Stimulated activated CD4-positive, alpha-beta T cell treated with anti-CD3 and anti-CD28 coated beads, Interleukin-1b, Interleukin-23, amount 100 ng/mL, for 24 hours (primary cell): ENCODE results near the gene SUMF1.

Experiments
- DNase-seq, 4 experiments: peaks; one replicate each; pipeline ENCODE4 v3.0.0-alpha.2; 2020; ENCODE audit warnings: low read depth in 4 of 4, low spot score in 1 of 4

SUMF1 gene

GRCh38 chr3:4418156-4418555 lies 48.9 kb downstream of the SUMF1 start:
- no peak for DNase-seq

- no peak for DNase-seq
Observed at GRCh38 chr3:4417449-4417848, 49.6 kb downstream of the SUMF1 start.

- no peak for DNase-seq
Observed at GRCh38 chr3:4416961-4417360, 50.1 kb downstream of the SUMF1 start.

- no peak for DNase-seq
Observed at GRCh38 chr3:4416427-4416945, 50.6 kb downstream of the SUMF1 start.

GRCh38 chr3:4413467-4413866 lies 53.6 kb downstream of the SUMF1 start:
- no peak for DNase-seq

- no peak for DNase-seq
Observed at GRCh38 chr3:4411833-4412232, 55.2 kb downstream of the SUMF1 start.

- no peak for DNase-seq
Observed at GRCh38 chr3:4411236-4411635, 55.8 kb downstream of the SUMF1 start.

- no peak for DNase-seq
Observed at GRCh38 chr3:4410606-4411005, 56.5 kb downstream of the SUMF1 start.

GRCh38 chr3:4409971-4410573 lies 57.0 kb downstream of the SUMF1 start:
- DNase-seq, result no peak

GRCh38 chr3:4409415-4409814 lies 57.7 kb downstream of the SUMF1 start:
- DNase-seq, result peak in 1 of 4 experiments; percentile 28

GRCh38 chr3:4408958-4409357 lies 58.1 kb downstream of the SUMF1 start:
- no peak for DNase-seq

GRCh38 chr3:4407941-4408340 lies 59.1 kb downstream of the SUMF1 start:
- DNase-seq, result no peak

GRCh38 chr3:4406746-4407568 lies 60.1 kb downstream of the SUMF1 start:
- no peak for DNase-seq

- DNase-seq, result no peak
Observed at GRCh38 chr3:4404881-4405280, 62.2 kb downstream of the SUMF1 start.

GRCh38 chr3:4401441-4401840 lies 65.6 kb downstream of the SUMF1 start:
- DNase-seq, result no peak

- no peak for DNase-seq
Observed at GRCh38 chr3:4399476-4399875, 67.6 kb downstream of the SUMF1 start.

GRCh38 chr3:4398941-4399245 lies 68.2 kb downstream of the SUMF1 start:
- DNase-seq, result no peak

- DNase-seq, result no peak
Observed at GRCh38 chr3:4398120-4398940, 68.7 kb downstream of the SUMF1 start.

- DNase-seq, result no peak
Observed at GRCh38 chr3:4397466-4397865, 69.6 kb downstream of the SUMF1 start.

- DNase-seq, result no peak
Observed at GRCh38 chr3:4396542-4396941, 70.5 kb downstream of the SUMF1 start.

GRCh38 chr3:4396006-4396405 lies 71.1 kb downstream of the SUMF1 start:
- DNase-seq, result no peak

- no peak for DNase-seq
Observed at GRCh38 chr3:4395448-4395847, 71.6 kb downstream of the SUMF1 start.
